MM.1S (cell line): ENCODE measurements around the gene LGALS3BP.
A peak's percentile ranks its signal among the peaks of the same experiment; 100 is the strongest.
"Not testable (repeated sequence)": the region's sequence is repeated elsewhere in the genome, so short reads cannot be mapped to it uniquely, and the experiment has no call there.

Source experiments
- DNase-seq: peaks from one replicate; pipeline ENCODE4 v3.0.0-alpha.2; 2015
- H2AFZ ChIP-seq: fragments of 300-600 bp; sonication (generic); 2 replicates; pipeline ENCODE4 v1.6.0; 2016; ENCODE audit warnings: antibody characterized with exemption, low read length
- H3F3A ChIP-seq: fragments of 300-600 bp; sonication (generic); 2 replicates; pipeline ENCODE4 v1.6.1; 2016; ENCODE audit warnings: mild to moderate bottlenecking, antibody characterized with exemption, low read length, moderate library complexity, mixed read lengths; ENCODE audit not compliant: insufficient read depth
- H3K27ac ChIP-seq: fragments of 300-600 bp; sonication (generic); 2 replicates; pipeline ENCODE4 v1.5.1; 2016; ENCODE audit warnings: mild to moderate bottlenecking, low read length
- H3K27me3 ChIP-seq: fragments of 300-600 bp; sonication (generic); replicated peaks from 2 replicates; pipeline ENCODE4 v1.6.0; 2016; ENCODE audit warnings: low read length; ENCODE audit not compliant: insufficient read depth
- H3K36me3 ChIP-seq: fragments of 300-600 bp; sonication (generic); replicated peaks from 2 replicates; pipeline ENCODE4 v1.6.1; 2016; ENCODE audit warnings: mild to moderate bottlenecking, low read length, mixed read lengths; ENCODE audit not compliant: insufficient read depth
- H3K4me1 ChIP-seq: fragments of 300-600 bp; sonication (generic); 2 replicates; pipeline ENCODE4 v1.6.1; 2016; ENCODE audit warnings: low read length, mixed read lengths
- H3K4me2 ChIP-seq: fragments of 300-600 bp; sonication (generic); 2 replicates; pipeline ENCODE4 v1.6.0; 2016; ENCODE audit warnings: low read depth, low read length
- H3K4me3 ChIP-seq: fragments of 300-600 bp; sonication (generic); 2 replicates; pipeline ENCODE4 v1.5.1; 2016; ENCODE audit warnings: low read length, mixed read lengths
- H3K79me2 ChIP-seq: fragments of 300-600 bp; sonication (generic); 2 replicates; pipeline ENCODE4 v1.6.1; 2016; ENCODE audit warnings: mixed run types, low read length, mixed read lengths
- H3K9ac ChIP-seq: fragments of 300-600 bp; sonication (generic); 2 replicates; pipeline ENCODE4 v1.6.1; 2016; ENCODE audit warnings: low read length, mixed read lengths
- H3K9me2 ChIP-seq: fragments of 300-600 bp; sonication (generic); replicated peaks from 2 replicates; pipeline ENCODE4 v1.6.1; 2016; ENCODE audit warnings: mild to moderate bottlenecking, low read length, mixed read lengths; ENCODE audit not compliant: insufficient read depth
- H3K9me3 ChIP-seq: fragments of 300-600 bp; sonication (generic); replicated peaks from 2 replicates; pipeline ENCODE4 v1.6.1; 2016; ENCODE audit warnings: mild to moderate bottlenecking, low read length, mixed read lengths; ENCODE audit not compliant: insufficient read depth
- H4K20me1 ChIP-seq: fragments of 300-600 bp; sonication (generic); 2 replicates; pipeline ENCODE4 v1.6.1; 2016; ENCODE audit warnings: mild to moderate bottlenecking, low read length, moderate library complexity, mixed read lengths; ENCODE audit not compliant: insufficient read depth
- CTCF ChIP-seq: fragments of 300-600 bp; sonication (generic); IDR thresholded peaks from 2 replicates; pipeline ENCODE4 v1.5.1; 2016; ENCODE audit warnings: antibody characterized with exemption, low read length, mixed read lengths
- EZH2 ChIP-seq: fragments of 300-600 bp; sonication (generic); optimal IDR thresholded peaks from 2 replicates; pipeline ENCODE3; 2017; ENCODE audit warnings: low read depth, mild to moderate bottlenecking, antibody characterized with exemption, low read length, mixed read lengths
- EZH2phosphoT487 ChIP-seq: fragments of 300-600 bp; sonication (generic); IDR thresholded peaks from 2 replicates; pipeline ENCODE4 v1.6.1; 2018; ENCODE audit warnings: antibody characterized with exemption, low read length

LGALS3BP gene

GRCh38 chr17:79023886-79024771 lies 44.4 kb upstream of the LGALS3BP start, which contains the start of gene C1QTNF1:
Gene C1QTNF1, plus strand, starts transcription at chr17:79024169. Its CDS starts 19,800 bp downstream, at chr17:79043969.
- Histone ChIP-seq H3K27me3 (peaks cover 97% of the 10 kb centered on the region), H3F3A (no peaks in the 10 kb centered on the region), H3K27ac (no peak within 1 kb of the TSS), H3K4me2 (peak within 1 kb of the TSS; percentile 100), H3K79me2 (no peaks in the 10 kb centered on the region), H2AFZ (peak within 1 kb of the TSS; percentile 90), H4K20me1 (no peaks in the 10 kb centered on the region), H3K4me3 (peak within 1 kb of the TSS; percentile 74), H3K36me3 (no peaks in the 10 kb centered on the region), H3K9ac (no peak within 1 kb of the TSS), H3K9me3 (no peaks in the 10 kb centered on the region), H3K9me2 (no peaks in the 10 kb centered on the region), H3K4me1 (no peaks in the 10 kb centered on the region)
- DNase-seq = peak; percentile 21
- TF ChIP-seq CTCF (peak; percentile 46), EZH2phosphoT487 (no peak)

GRCh38 chr17:79023180-79023705 lies 43.5 kb upstream of the LGALS3BP start:
- no peaks in the 10 kb centered on the region for H3K9me3 ChIP-seq
- no peaks in the 10 kb centered on the region for H3K36me3 ChIP-seq
- no peak for TF ChIP-seq EZH2
- TF ChIP-seq EZH2phosphoT487 = no peak
- TF ChIP-seq CTCF = no peak
- H3K4me1 ChIP-seq = no peaks in the 10 kb centered on the region
- H3F3A ChIP-seq = no peaks in the 10 kb centered on the region
- H3K27me3 ChIP-seq = peaks cover 97% of the 10 kb centered on the region
- H3K79me2 ChIP-seq = no peaks in the 10 kb centered on the region
- no peak overlapping the region for H3K9ac ChIP-seq
- no peak overlapping the region for H3K27ac ChIP-seq
- H3K4me2 ChIP-seq = no peak overlapping the region
- no peak for DNase-seq
- no peaks in the 10 kb centered on the region for H3K9me2 ChIP-seq
- H2AFZ ChIP-seq = no peak overlapping the region
- H4K20me1 ChIP-seq = no peaks in the 10 kb centered on the region
- no peak overlapping the region for H3K4me3 ChIP-seq

- H3K79me2 ChIP-seq = no peaks in the 10 kb centered on the region
- no peaks in the 10 kb centered on the region for H3K4me1 ChIP-seq
- no peak overlapping the region for H3K4me3 ChIP-seq
- no peak for DNase-seq
- no peak for TF ChIP-seq CTCF
- no peak for TF ChIP-seq EZH2phosphoT487
- no peak for TF ChIP-seq EZH2
- H3K4me2 ChIP-seq = no peak overlapping the region
- no peaks in the 10 kb centered on the region for H3K9me3 ChIP-seq
- H3K9me2 ChIP-seq = no peaks in the 10 kb centered on the region
- no peak overlapping the region for H3K27ac ChIP-seq
- H3K27me3 ChIP-seq = peaks cover 93% of the 10 kb centered on the region
- no peaks in the 10 kb centered on the region for H3F3A ChIP-seq
- no peaks in the 10 kb centered on the region for H3K36me3 ChIP-seq
- H4K20me1 ChIP-seq = no peaks in the 10 kb centered on the region
- no peak overlapping the region for H2AFZ ChIP-seq
- H3K9ac ChIP-seq = no peak overlapping the region
Observed at GRCh38 chr17:79022507-79022991, 42.8 kb upstream of the LGALS3BP start.

- not testable (repeated sequence) for H2AFZ ChIP-seq, H3K36me3 ChIP-seq, H3K9me2 ChIP-seq, H3K4me2 ChIP-seq, H3K4me3 ChIP-seq, H3F3A ChIP-seq, DNase-seq, H3K27ac ChIP-seq, H4K20me1 ChIP-seq, H3K9ac ChIP-seq, H3K9me3 ChIP-seq, H3K4me1 ChIP-seq, H3K79me2 ChIP-seq
- peaks cover 86% of the 10 kb centered on the region for H3K27me3 ChIP-seq
Observed at GRCh38 chr17:79021929-79022328, 42.2 kb upstream of the LGALS3BP start.
